K562 (cell line): ENCODE measurements around the gene MEFV. TPM values are rescaled to one million over a fixed set of nuclear protein-coding genes. Genes with fewer than 3 reads are reported as not detected.

Experiments
- BRCA1 ChIP-seq, 2 experiments: fragments of 450-650 bp in 1 of 2; sonication (generic) in 1 of 2; formaldehyde crosslinking in 1 of 2; IDR thresholded peaks; 2 replicates each; pipeline versions ENCODE4 v1.5.0 to v1.6.1; 2017 to 2020; ENCODE audit warnings: mild to moderate bottlenecking in 1 of 2, missing genetic modification reagents in 1 of 2
- CREM ChIP-seq: IDR thresholded peaks from 2 replicates; pipeline ENCODE4 v1.6.1; 2014; ENCODE audit warnings: antibody characterized with exemption, low read depth
- E2F1 ChIP-seq: sonication (generic); formaldehyde crosslinking; IDR thresholded peaks from 2 replicates; pipeline ENCODE4 v1.8.1; 2023; ENCODE audit warnings: mild to moderate bottlenecking, missing genetic modification reagents, moderate library complexity
- HOXB6 ChIP-seq: fragments of 250-450 bp; sonication (Bioruptor Pico); IDR thresholded peaks from 2 replicates; pipeline ENCODE4 v1.5.1; 2022; ENCODE audit warnings: mild to moderate bottlenecking, borderline replicate concordance
- ILF3 ChIP-seq: fragments of 450-650 bp; IDR thresholded peaks from 2 replicates; pipeline ENCODE4 v1.6.1; 2018; ENCODE audit warnings: antibody characterized with exemption, mild to moderate bottlenecking, moderate library complexity, borderline replicate concordance
- MTA3 ChIP-seq: fragments of 450-650 bp; formaldehyde crosslinking; IDR thresholded peaks from 2 replicates; pipeline ENCODE4 v1.6.1; 2017; ENCODE audit warnings: mild to moderate bottlenecking, borderline replicate concordance
- RFX5 ChIP-seq: IDR thresholded peaks from 2 replicates; pipeline ENCODE4 v1.6.1; 2011; ENCODE audit warnings: low read depth, mild to moderate bottlenecking, improper control_type of control experiment, low read length
- THRA ChIP-seq: fragments of 450-650 bp; IDR thresholded peaks from 2 replicates; pipeline ENCODE4 v1.6.1; 2017; ENCODE audit warnings: mild to moderate bottlenecking, moderate library complexity
- ZBED1 ChIP-seq: IDR thresholded peaks from 2 replicates; pipeline ENCODE4 v1.6.1; 2014
- ZFP91 ChIP-seq: sonication (generic); formaldehyde crosslinking; IDR thresholded peaks from 2 replicates; pipeline ENCODE4 v1.8.0; 2022; ENCODE audit warnings: mild to moderate bottlenecking, missing genetic modification reagents
- ZNF197 ChIP-seq: fragments of 200-800 bp; sonication (Bioruptor generic); IDR thresholded peaks from 2 replicates; pipeline ENCODE4 v1.6.1; 2016; ENCODE audit warnings: low read depth, missing genetic modification characterization, missing compliant biosample characterization
- ZNF589 ChIP-seq: fragments of 200-800 bp; sonication (Bioruptor generic); IDR thresholded peaks from 2 replicates; pipeline ENCODE4 v1.6.1; 2016; ENCODE audit warnings: low read depth, missing genetic modification characterization, missing compliant biosample characterization
- ZNF609 ChIP-seq: sonication (generic); formaldehyde crosslinking; IDR thresholded peaks from 2 replicates; pipeline ENCODE4 v1.8.1; 2023; ENCODE audit warnings: missing genetic modification reagents, mild to moderate bottlenecking, borderline replicate concordance
- ZZZ3 ChIP-seq: fragments of 450-650 bp; IDR thresholded peaks from 2 replicates; pipeline ENCODE4 v1.6.1; 2016; ENCODE audit warnings: antibody characterized with exemption, mild to moderate bottlenecking, moderate library complexity
- polyA plus RNA-seq, 8 experiments: library from polyadenylated mRNA; depleted of rRNA in 4 of 8; stranded (reverse) in 5 of 8; unstranded in 3 of 8; fragments of >200 nt; fragmentation: Nextera tagmentation in 2 of 8; fragmentation: Illumina TruSeq in 1 of 8; extraction: Ambion mirVana in 2 of 8; extraction: Trizol in 1 of 8; gene quantifications; 2 replicates each; pipeline versions ENCODE4 v1.2.1 to v1.2.3, GENCODE V29; 2011 to 2014; ENCODE audit warnings: inconsistent platforms in 1 of 8, missing spikeins in 1 of 8
- total RNA-seq, 7 experiments: library from RNA; depleted of rRNA in 6 of 7; stranded (reverse); fragments of >200 nt in 6 of 7; fragmentation: Illumina TruSeq in 2 of 7; extraction: Trizol in 2 of 7; gene quantifications; 2 replicates each; pipeline versions ENCODE4 v1.2.1 to v1.2.3, GENCODE V29; 2011 to 2021; ENCODE audit warnings: low replicate concordance in 1 of 7

The MEFV gene
- total and polyA plus RNA-seq, 9 of the 15 experiments (the other 6 are each of a cell fraction or from before 2014, with no cell fraction given) = 0.14 TPM; not detected in 8

GRCh38 chr16:3264137-3265036, 8.0 kb upstream of the MEFV start (continued):
- peak; percentile 47; the same call in 1 of the 2 replicates for TF ChIP-seq MTA3
- TF ChIP-seq ZFP91 (CRISPR knock-in tag) = no peak
- no peak for TF ChIP-seq BRCA1 (IDR thresholded peaks at IDR 0.05)
- no peak for TF ChIP-seq BRCA1 (CRISPR knock-in tag; IDR thresholded peaks at IDR 0.05)
- TF ChIP-seq ZNF609 (CRISPR knock-in tag) = no peak
- peak; percentile 68 for TF ChIP-seq E2F1 (CRISPR knock-in tag)
- no peak for TF ChIP-seq ZZZ3
- TF ChIP-seq ZBED1 = no peak
- no peak for TF ChIP-seq ZNF589 (CRISPR knock-in tag)
- TF ChIP-seq HOXB6 (CRISPR knock-in tag) = no peak
- TF ChIP-seq THRA = no peak
- peak; percentile 32 for TF ChIP-seq CREM
- no peak for TF ChIP-seq RFX5
- no peak for TF ChIP-seq ZNF197 (CRISPR knock-in tag)
- TF ChIP-seq ILF3 = no peak
